ENCODE data around the gene RAD51B. TPM values are rescaled to one million over a fixed set of nuclear protein-coding genes. Genes with fewer than 3 reads are reported as not detected.

Gene RAD51B
- total RNA-seq, 2 donors from 2014 or later = 42.6 to 50.0 TPM

GRCh38 chr14:68160779-68161546 lies 341.4 kb downstream of the RAD51B start:
- Mint-ChIP-seq H3K4me3 (no peak overlapping the region), H3K36me3 (ENCODE audit: insufficient read depth in 2 of 2) (peaks cover 0 to 2% of the 10 kb centered on the region in 2 donors), H3K27me3 (ENCODE audit: low read depth) (no peaks in the 10 kb centered on the region), H3K9me3 (no peaks in the 10 kb centered on the region), H3K27ac (no peak overlapping the region), H3K4me1 (ENCODE audit: low read depth) (peaks cover 10% of the 10 kb centered on the region)
- DNase-seq (no peak), ATAC-seq (replicated peaks in 1 of 2) (no peak)

GRCh38 chr14:68162887-68163286 lies 343.3 kb downstream of the RAD51B start:
- Mint-ChIP-seq H3K36me3 (ENCODE audit: insufficient read depth in 2 of 2) (peaks cover 0 to 1% of the 10 kb centered on the region in 2 donors), H3K27ac (no peak overlapping the region), H3K4me1 (ENCODE audit: low read depth) (peaks cover 3% of the 10 kb centered on the region), H3K27me3 (ENCODE audit: low read depth) (no peaks in the 10 kb centered on the region), H3K9me3 (no peaks in the 10 kb centered on the region), H3K4me3 (no peak overlapping the region)
- DNase-seq (no peak), ATAC-seq (replicated peaks in 1 of 2) (no peak)

- H3K4me3 Mint-ChIP-seq = no peak overlapping the region
- no peak for ATAC-seq (replicated peaks in 1 of 2)
These were observed 345.1 kb downstream of the RAD51B start for GRCh38 chr14:68164711-68165113.

GRCh38 chr14:68165274-68165843 lies 345.8 kb downstream of the RAD51B start:
- ATAC-seq (replicated peaks in 1 of 2) (no peak), DNase-seq (no peak)
- H3K9me3 Mint-ChIP-seq = no peaks in the 10 kb centered on the region
- no peak overlapping the region for H3K4me3 Mint-ChIP-seq
- H3K36me3 Mint-ChIP-seq (ENCODE audit: insufficient read depth in 2 of 2) = no peaks in the 10 kb centered on the region
- H3K4me1 Mint-ChIP-seq (ENCODE audit: low read depth) = no peaks in the 10 kb centered on the region
- H3K27ac Mint-ChIP-seq = no peak overlapping the region
- no peaks in the 10 kb centered on the region for H3K27me3 Mint-ChIP-seq (ENCODE audit: low read depth)

More at GRCh38 chr14:68164711-68165113, 345.1 kb downstream of the RAD51B start:
- H3K4me1 Mint-ChIP-seq (ENCODE audit: low read depth) = no peaks in the 10 kb centered on the region
- no peaks in the 10 kb centered on the region for H3K9me3 Mint-ChIP-seq
- no peaks in the 10 kb centered on the region for H3K27me3 Mint-ChIP-seq (ENCODE audit: low read depth)
- no peak for DNase-seq
- H3K27ac Mint-ChIP-seq = no peak overlapping the region
- no peaks in the 10 kb centered on the region for H3K36me3 Mint-ChIP-seq (ENCODE audit: insufficient read depth in 2 of 2)

GRCh38 chr14:68166731-68167382 lies 347.3 kb downstream of the RAD51B start:
- Mint-ChIP-seq H3K27me3 (ENCODE audit: low read depth) (no peaks in the 10 kb centered on the region), H3K4me3 (no peak overlapping the region), H3K27ac (no peak overlapping the region), H3K4me1 (ENCODE audit: low read depth) (no peaks in the 10 kb centered on the region), H3K36me3 (ENCODE audit: insufficient read depth in 2 of 2) (no peaks in the 10 kb centered on the region), H3K9me3 (no peaks in the 10 kb centered on the region)
- no peak for DNase-seq
- no peak for ATAC-seq (replicated peaks in 1 of 2)

- H3K36me3 Mint-ChIP-seq (ENCODE audit: insufficient read depth in 2 of 2) = no peaks in the 10 kb centered on the region
- DNase-seq (no peak), ATAC-seq (replicated peaks in 1 of 2) (no peak)
- H3K4me1 Mint-ChIP-seq (ENCODE audit: low read depth) = no peaks in the 10 kb centered on the region
- H3K27ac Mint-ChIP-seq = no peak overlapping the region
- H3K27me3 Mint-ChIP-seq (ENCODE audit: low read depth) = no peaks in the 10 kb centered on the region
- H3K4me3 Mint-ChIP-seq = no peak overlapping the region
- no peaks in the 10 kb centered on the region for H3K9me3 Mint-ChIP-seq
These were observed 348.0 kb downstream of the RAD51B start for GRCh38 chr14:68167383-68168087.

GRCh38 chr14:68168460-68169109 lies 349.0 kb downstream of the RAD51B start:
- no peaks in the 10 kb centered on the region for H3K9me3 Mint-ChIP-seq
- H3K27ac Mint-ChIP-seq = no peak overlapping the region
- DNase-seq (no peak), ATAC-seq (replicated peaks in 1 of 2) (no peak)
- H3K4me1 Mint-ChIP-seq (ENCODE audit: low read depth) = no peaks in the 10 kb centered on the region
- H3K27me3 Mint-ChIP-seq (ENCODE audit: low read depth) = no peaks in the 10 kb centered on the region
- no peaks in the 10 kb centered on the region for H3K36me3 Mint-ChIP-seq (ENCODE audit: insufficient read depth in 2 of 2)
- no peak overlapping the region for H3K4me3 Mint-ChIP-seq

- no peaks in the 10 kb centered on the region for H3K9me3 Mint-ChIP-seq
- ATAC-seq (replicated peaks in 1 of 2) = no peak
These were observed 352.6 kb downstream of the RAD51B start for GRCh38 chr14:68172216-68172615.

GRCh38 chr14:68172627-68173026 lies 353.0 kb downstream of the RAD51B start:
- H3K27me3 Mint-ChIP-seq (ENCODE audit: low read depth) = no peaks in the 10 kb centered on the region
- ATAC-seq (replicated peaks in 1 of 2) (no peak), DNase-seq (no peak)
- H3K4me1 Mint-ChIP-seq (ENCODE audit: low read depth) = no peaks in the 10 kb centered on the region
- no peaks in the 10 kb centered on the region for H3K9me3 Mint-ChIP-seq
- H3K36me3 Mint-ChIP-seq (ENCODE audit: insufficient read depth in 2 of 2) = no peaks in the 10 kb centered on the region
- no peak overlapping the region for H3K27ac Mint-ChIP-seq
- no peak overlapping the region for H3K4me3 Mint-ChIP-seq

More at GRCh38 chr14:68172216-68172615, 352.6 kb downstream of the RAD51B start:
- DNase-seq = no peak
- Mint-ChIP-seq H3K36me3 (ENCODE audit: insufficient read depth in 2 of 2) (no peaks in the 10 kb centered on the region), H3K27me3 (ENCODE audit: low read depth) (no peaks in the 10 kb centered on the region), H3K4me3 (no peak overlapping the region), H3K4me1 (ENCODE audit: low read depth) (no peaks in the 10 kb centered on the region), H3K27ac (no peak overlapping the region)

- Mint-ChIP-seq H3K27ac (no peak overlapping the region), H3K9me3 (no peaks in the 10 kb centered on the region), H3K4me1 (ENCODE audit: low read depth) (no peaks in the 10 kb centered on the region), H3K36me3 (ENCODE audit: insufficient read depth in 2 of 2) (no peaks in the 10 kb centered on the region), H3K4me3 (no peak overlapping the region), H3K27me3 (ENCODE audit: low read depth) (no peaks in the 10 kb centered on the region)
- ATAC-seq (replicated peaks in 1 of 2) = no peak
- DNase-seq = no peak
These were observed 353.8 kb downstream of the RAD51B start for GRCh38 chr14:68173227-68173972.

GRCh38 chr14:68174446-68174845 lies 354.9 kb downstream of the RAD51B start:
- Mint-ChIP-seq H3K9me3 (no peaks in the 10 kb centered on the region), H3K27me3 (ENCODE audit: low read depth) (no peaks in the 10 kb centered on the region), H3K4me3 (no peak overlapping the region), H3K27ac (no peak overlapping the region), H3K4me1 (ENCODE audit: low read depth) (no peaks in the 10 kb centered on the region), H3K36me3 (ENCODE audit: insufficient read depth in 2 of 2) (no peaks in the 10 kb centered on the region)
- no peak for DNase-seq
- no peak for ATAC-seq (replicated peaks in 1 of 2)

GRCh38 chr14:68176687-68177086 lies 357.1 kb downstream of the RAD51B start:
- Mint-ChIP-seq H3K27ac (no peak overlapping the region), H3K36me3 (ENCODE audit: insufficient read depth in 2 of 2) (no peaks in the 10 kb centered on the region), H3K4me1 (ENCODE audit: low read depth) (peaks cover 12% of the 10 kb centered on the region), H3K9me3 (no peaks in the 10 kb centered on the region), H3K27me3 (ENCODE audit: low read depth) (peaks cover 8% of the 10 kb centered on the region), H3K4me3 (no peak overlapping the region)
- no peak for ATAC-seq (replicated peaks in 1 of 2)
- DNase-seq = no peak
